Neutrophil (primary cell): Measurements from ENCODE around the gene TUFT1.
"Not testable (repeated sequence)": the region's sequence is repeated elsewhere in the genome, so short reads cannot be mapped to it uniquely, and the experiment has no call there.

ENCODE experiments used
- H3K27ac ChIP-seq: fragments of 200-600 bp; sonication (generic); 2 replicates; pipeline ENCODE4 v1.5.1; 2016; ENCODE audit warnings: mild to moderate bottlenecking, moderate library complexity
- H3K27me3 ChIP-seq: fragments of 200-600 bp; sonication (generic); 2 replicates; pipeline ENCODE4 v1.6.0; 2016; ENCODE audit warnings: mild to moderate bottlenecking
- H3K36me3 ChIP-seq: fragments of 200-600 bp; sonication (generic); 2 replicates; pipeline ENCODE4 v1.5.1; 2017
- H3K4me1 ChIP-seq, 2 experiments: fragments of 200-600 bp in 1 of 2; sonication (generic) in 1 of 2; 1 replicate in 1 of 2; 2 replicates in 1 of 2; pipeline versions ENCODE4 v1.5.1 to v1.6.1; 2013 to 2016; ENCODE audit warnings: low read depth in 1 of 2, low read length in 1 of 2, mild to moderate bottlenecking in 1 of 2, moderate library complexity in 1 of 2; ENCODE audit not compliant: control insufficient read depth in 1 of 2, insufficient read depth in 1 of 2
- H3K4me3 ChIP-seq, 2 experiments: fragments of 200-600 bp in 1 of 2; sonication (generic) in 1 of 2; 1 replicate in 1 of 2; 2 replicates in 1 of 2; pipeline ENCODE4 v1.5.1; 2013 to 2016; ENCODE audit warnings: low read depth in 1 of 2, low read length in 1 of 2, mild to moderate bottlenecking in 1 of 2, moderate library complexity in 1 of 2
- H3K9me3 ChIP-seq: fragments of 200-600 bp; sonication (generic); 2 replicates; pipeline ENCODE4 v1.5.1; 2016
- CTCF ChIP-seq: fragments of 200-600 bp; sonication (generic); IDR thresholded peaks from 2 replicates; pipeline ENCODE4 v1.5.1; 2016; ENCODE audit warnings: antibody characterized with exemption

The TUFT1 gene

GRCh38 chr1:151590961-151591360 lies 50.9 kb downstream of the TUFT1 start:
- Histone ChIP-seq H3K27me3 (no peaks in the 10 kb centered on the region), H3K27ac (no peak overlapping the region), H3K36me3 (no peaks in the 10 kb centered on the region), H3K9me3 (peaks cover 5% of the 10 kb centered on the region), H3K4me3 (no peak overlapping the region), H3K4me1 (peaks cover 16 to 17% of the 10 kb centered on the region in 2 experiments)
- no peak for TF ChIP-seq CTCF

GRCh38 chr1:151593730-151594129 lies 53.6 kb downstream of the TUFT1 start:
- Histone ChIP-seq H3K4me1 (peaks cover 16 to 17% of the 10 kb centered on the region in 2 experiments), H3K36me3 (no peaks in the 10 kb centered on the region), H3K9me3 (peaks cover 5% of the 10 kb centered on the region), H3K4me3 (peak overlapping the region; percentile 45 to 59), H3K27ac (peak overlapping the region; percentile 80), H3K27me3 (no peaks in the 10 kb centered on the region)
- TF ChIP-seq CTCF, result no peak

GRCh38 chr1:151594143-151594625 lies 54.1 kb downstream of the TUFT1 start:
- Histone ChIP-seq H3K27me3 (no peaks in the 10 kb centered on the region), H3K4me1 (peaks cover 16 to 17% of the 10 kb centered on the region in 2 experiments), H3K9me3 (peaks cover 5% of the 10 kb centered on the region), H3K4me3 (peak overlapping the region; percentile 45 to 59), H3K36me3 (no peaks in the 10 kb centered on the region), H3K27ac (peak overlapping the region; percentile 80)
- TF ChIP-seq CTCF, result peak; percentile 95

- H3K4me1 ChIP-seq, result peaks cover 16 to 17% of the 10 kb centered on the region in 2 experiments
- H3K27me3 ChIP-seq, result no peaks in the 10 kb centered on the region
- no peaks in the 10 kb centered on the region for H3K36me3 ChIP-seq
- no peak for TF ChIP-seq CTCF
- H3K27ac ChIP-seq, result no peak overlapping the region
- no peaks in the 10 kb centered on the region for H3K9me3 ChIP-seq
- H3K4me3 ChIP-seq, result no peak overlapping the region
Measured at GRCh38 chr1:151596166-151596953, 56.3 kb downstream of the TUFT1 start.

GRCh38 chr1:151602550-151602949 lies 62.4 kb downstream of the TUFT1 start:
- not testable (repeated sequence) for H3K36me3 ChIP-seq, H3K27ac ChIP-seq, H3K27me3 ChIP-seq, H3K9me3 ChIP-seq, H3K4me3 ChIP-seq
- H3K4me1 ChIP-seq, result peaks cover 14 to 18% of the 10 kb centered on the region in 2 experiments

- TF ChIP-seq CTCF, result no peak
- Histone ChIP-seq H3K27me3 (no peaks in the 10 kb centered on the region), H3K9me3 (no peaks in the 10 kb centered on the region), H3K4me3 (no peak overlapping the region), H3K27ac (no peak overlapping the region), H3K4me1 (peaks cover 14 to 18% of the 10 kb centered on the region in 2 experiments), H3K36me3 (no peaks in the 10 kb centered on the region)
Measured at GRCh38 chr1:151604291-151604690, 64.2 kb downstream of the TUFT1 start.
